ENCODE results near the gene ARL17B.
A peak's percentile ranks its signal among the peaks of the same experiment; 100 is the strongest.
"Not testable (repeated sequence)": the region's sequence is repeated elsewhere in the genome, so short reads cannot be mapped to it uniquely, and the experiment has no call there.

The ARL17B gene

DNA sequence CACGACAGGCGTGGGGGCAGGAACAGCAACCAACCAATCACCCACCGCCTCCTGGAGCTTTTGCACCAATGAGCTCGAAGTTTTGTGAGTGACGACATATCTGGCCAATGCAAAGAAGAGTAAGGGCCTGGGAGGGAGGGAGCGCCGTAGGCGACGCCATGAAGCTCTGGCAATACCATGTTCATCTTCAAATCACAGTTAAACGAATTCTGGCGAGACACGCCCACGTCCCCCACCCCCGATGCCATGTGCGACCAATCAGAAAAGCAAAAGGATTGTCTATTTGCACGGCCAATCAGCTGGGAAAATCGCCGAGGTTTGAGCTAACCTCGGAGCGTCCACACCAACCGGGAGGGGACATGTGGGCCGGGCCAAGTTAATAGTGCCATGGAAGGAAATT is at the start of gene ARL17B:
Gene ARL17B, minus strand, starts transcription at position 12 of the 400 bp plus-strand sequence. CDS start 3,369 bp downstream, outside the sequence.
- DNase-seq (ENCODE audit: extremely low read depth in 1 of 2, low read depth in 1 of 2): peak; percentile 27 to 92

DNA sequence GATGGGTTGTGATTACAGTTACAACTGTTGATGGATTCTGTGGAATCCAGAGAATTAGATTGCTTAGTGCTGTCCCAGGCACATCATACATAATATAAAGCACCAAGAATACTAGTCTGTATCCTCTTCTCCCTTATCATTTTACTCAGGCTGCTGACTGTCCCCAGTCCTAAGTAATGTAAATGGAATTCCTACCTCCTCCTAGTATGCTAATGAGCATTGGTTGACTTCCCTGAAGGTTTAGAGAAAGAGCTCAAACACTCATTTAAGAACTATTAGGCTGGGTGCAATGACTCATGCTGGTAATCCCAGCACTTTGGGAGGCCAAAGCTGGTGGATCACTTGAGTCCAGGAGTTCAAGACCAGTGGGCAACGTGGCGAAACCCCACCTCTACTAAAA is 48.3 kb upstream of the ARL17B start:
- DNase-seq (ENCODE audit: extremely low read depth in 1 of 2, low read depth in 1 of 2): not testable (repeated sequence)

DNA sequence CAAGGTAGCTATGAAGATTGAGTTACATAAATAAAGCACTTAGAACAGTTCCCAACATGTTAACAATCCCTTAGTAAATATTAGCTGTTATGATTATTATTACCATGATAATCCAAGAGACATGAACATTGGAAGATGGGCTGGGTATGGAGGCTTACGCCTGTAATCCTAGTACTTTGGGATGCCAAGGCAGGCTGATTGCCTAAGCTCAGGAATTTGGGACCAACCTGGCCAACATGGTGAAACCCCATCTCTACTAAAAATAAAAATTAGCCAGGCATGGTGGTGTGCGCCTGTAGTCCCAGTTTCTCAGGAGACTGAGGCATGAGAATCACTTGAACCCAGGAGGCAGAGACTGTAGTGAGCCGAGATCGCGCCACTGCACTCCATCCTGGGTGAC is 45.6 kb upstream of the ARL17B start:
- not testable (repeated sequence) for DNase-seq (ENCODE audit: extremely low read depth in 1 of 2, low read depth in 1 of 2)

DNA sequence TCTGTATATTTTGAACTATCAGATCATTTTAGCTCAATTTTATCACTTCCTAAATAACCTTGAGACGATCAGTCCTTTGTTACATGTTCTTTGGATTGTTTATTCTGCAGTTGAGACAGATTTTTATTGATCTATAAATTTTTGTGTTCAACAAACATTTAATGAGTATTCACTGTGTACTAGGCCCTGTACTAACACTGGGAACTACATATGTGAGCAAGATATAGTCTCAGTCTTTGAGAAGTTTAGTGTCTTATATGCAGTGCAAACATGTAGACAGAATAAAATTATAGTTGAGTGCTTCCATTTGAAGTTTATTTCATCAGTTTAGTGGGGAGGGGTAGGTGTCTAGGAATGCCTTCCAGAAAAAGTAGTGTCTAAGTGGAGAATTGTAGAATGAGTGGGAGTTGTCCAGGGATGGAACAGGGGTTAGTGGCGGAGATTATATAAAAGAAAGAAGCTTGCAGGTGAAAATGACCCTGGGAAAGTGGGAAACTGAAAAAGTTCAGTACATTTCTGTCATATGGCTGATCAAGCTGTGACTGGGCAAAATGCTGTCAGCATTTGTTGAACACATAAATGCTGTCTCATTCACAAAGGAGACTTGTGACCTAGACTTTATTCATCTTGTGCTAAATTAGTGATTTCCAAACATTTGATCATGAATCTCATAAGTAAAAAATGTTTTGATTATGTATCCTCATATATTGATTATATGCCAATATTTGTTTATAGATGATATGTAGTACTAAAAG is 39.6 kb upstream of the ARL17B start:
- not testable (repeated sequence) for DNase-seq (ENCODE audit: extremely low read depth in 1 of 2, low read depth in 1 of 2)

DNA sequence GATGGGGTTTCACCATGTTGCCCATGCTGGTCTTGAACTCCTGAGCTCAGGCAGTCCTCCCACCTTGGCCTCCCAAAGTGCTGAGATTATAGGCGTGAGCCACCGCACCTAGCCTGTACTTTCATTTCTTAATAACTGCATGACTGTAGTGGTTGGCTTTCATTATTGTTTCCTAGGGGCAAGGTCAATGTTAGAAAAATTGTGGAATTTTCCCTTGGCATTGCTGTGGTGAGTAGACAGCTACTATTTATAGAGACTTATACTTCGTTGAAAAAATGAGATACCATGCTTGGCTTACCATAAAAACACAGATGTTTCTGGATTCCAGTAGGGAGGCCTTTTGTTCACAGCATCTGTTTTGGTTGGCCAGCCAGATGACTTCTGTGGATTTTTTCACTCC is 39.0 kb upstream of the ARL17B start:
- not testable (repeated sequence) for DNase-seq (ENCODE audit: extremely low read depth in 1 of 2, low read depth in 1 of 2)

DNA sequence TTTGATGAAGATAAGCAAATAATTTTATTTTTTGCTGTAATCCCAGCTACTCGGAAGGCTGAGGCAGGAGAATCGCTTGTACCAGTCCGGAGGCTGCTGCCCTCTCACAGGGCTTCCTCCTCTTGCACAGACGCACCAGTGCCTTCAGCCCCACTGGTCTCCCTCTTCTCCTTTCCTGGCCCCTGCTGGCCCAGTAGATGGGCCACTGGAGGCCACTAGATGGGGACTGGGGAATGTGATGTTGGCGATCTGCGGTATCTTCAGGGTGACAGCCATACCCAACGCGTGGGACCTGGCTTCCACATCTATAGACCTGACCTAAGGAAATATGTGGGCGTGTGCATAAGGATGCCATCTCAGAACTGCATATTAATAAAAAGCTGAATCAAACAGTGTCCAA is 38.4 kb upstream of the ARL17B start:
- not testable (repeated sequence) for DNase-seq (ENCODE audit: extremely low read depth in 1 of 2, low read depth in 1 of 2)

DNA sequence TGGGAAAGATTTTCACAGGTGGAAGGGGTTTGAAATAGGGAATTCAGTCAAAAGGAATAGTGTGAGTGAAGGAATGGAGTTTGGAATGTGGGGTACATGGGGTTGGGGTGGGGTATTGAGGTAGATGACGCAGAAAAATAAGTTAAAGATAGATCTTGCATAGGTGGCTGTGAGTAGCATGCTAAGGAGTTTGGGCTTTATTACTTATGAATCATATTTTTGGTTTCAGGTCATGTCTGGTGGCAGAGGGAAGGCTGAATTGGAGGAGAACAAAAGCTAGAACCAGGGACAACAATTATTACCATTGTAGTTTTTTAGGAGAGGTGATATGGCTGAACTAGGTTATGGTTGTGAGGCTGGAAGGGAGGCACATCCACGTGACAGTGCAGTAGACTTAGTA is 34.7 kb upstream of the ARL17B start:
- not testable (repeated sequence) for DNase-seq (ENCODE audit: extremely low read depth in 1 of 2, low read depth in 1 of 2)

DNA sequence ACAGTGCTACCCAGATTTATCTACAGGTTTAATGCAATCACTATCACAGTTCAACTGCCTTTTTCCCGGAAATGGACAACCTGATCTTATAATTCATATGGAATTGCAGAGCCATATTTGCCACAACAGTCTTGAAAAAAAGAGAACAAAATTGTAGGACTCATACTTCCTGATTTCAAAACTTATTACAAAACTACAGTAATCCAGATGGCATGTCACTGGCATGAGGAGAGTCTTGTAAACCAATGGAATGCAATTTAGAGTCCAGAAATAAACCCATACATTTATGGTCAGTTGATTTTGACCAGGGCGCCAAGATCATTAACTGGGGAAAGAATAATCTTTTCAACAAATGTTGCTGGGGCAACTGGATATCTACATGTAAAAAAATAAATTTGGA is 32.1 kb upstream of the ARL17B start:
- DNase-seq (ENCODE audit: extremely low read depth in 1 of 2, low read depth in 1 of 2): not testable (repeated sequence)

DNA sequence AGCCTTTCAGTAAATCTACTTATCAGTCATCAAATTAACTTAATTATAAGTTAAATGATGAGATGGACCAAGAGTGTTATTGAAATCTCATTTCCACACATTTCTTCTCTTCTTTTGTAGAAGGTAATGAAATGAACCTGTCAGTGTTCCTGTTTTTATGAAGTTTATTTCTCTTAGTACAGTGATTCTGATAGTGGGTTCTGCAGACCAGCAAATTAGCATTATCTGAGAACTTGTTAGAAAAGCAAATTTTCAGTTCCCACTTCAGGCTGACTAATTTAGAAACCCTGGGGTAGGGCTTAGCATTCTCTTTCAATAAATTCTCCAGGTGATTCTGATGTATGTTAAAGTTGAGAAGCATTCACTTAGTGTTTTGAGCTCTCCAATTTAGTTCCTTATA is 23.9 kb upstream of the ARL17B start:
- DNase-seq (ENCODE audit: extremely low read depth in 1 of 2, low read depth in 1 of 2): not testable (repeated sequence)

DNA sequence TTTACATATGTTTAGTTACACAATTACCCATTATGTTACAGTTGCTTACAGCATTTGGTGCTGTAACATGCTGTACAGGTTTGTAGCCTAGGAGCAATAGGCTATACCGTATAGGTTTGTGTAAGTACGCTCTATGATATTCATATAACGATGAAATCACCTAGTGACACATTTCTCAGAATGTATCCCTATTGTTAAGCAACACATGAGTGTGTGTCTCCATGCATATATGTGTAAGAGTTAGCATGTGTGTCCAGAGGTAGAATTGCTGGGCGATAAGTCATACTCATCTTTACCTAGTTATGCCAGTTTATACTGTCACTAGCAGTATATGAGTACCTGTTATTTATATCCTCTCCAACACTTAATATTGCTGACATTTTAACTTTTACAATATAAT is 21.6 kb upstream of the ARL17B start:
- not testable (repeated sequence) for DNase-seq (ENCODE audit: extremely low read depth in 1 of 2, low read depth in 1 of 2)

DNA sequence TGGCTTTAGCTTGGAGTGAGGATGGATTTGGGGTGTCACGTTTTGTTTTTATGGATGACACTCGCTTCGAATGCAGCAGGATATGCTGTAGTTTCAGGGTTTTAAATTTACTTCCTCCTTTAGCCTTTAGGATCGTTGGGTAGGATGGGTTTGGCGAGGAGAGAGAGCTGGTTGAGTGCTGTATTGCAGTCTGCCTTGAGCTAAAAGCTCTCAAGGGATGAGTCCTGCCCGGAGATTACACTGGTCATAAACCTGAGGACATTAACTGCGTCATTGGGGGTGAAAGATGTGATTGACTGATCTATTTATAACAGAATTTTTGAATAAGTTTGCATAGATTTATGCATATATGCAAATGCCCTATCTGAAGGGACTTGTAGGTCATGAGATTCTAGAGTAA is 11.9 kb upstream of the ARL17B start:
- DNase-seq (ENCODE audit: extremely low read depth in 1 of 2, low read depth in 1 of 2): not testable (repeated sequence)

DNA sequence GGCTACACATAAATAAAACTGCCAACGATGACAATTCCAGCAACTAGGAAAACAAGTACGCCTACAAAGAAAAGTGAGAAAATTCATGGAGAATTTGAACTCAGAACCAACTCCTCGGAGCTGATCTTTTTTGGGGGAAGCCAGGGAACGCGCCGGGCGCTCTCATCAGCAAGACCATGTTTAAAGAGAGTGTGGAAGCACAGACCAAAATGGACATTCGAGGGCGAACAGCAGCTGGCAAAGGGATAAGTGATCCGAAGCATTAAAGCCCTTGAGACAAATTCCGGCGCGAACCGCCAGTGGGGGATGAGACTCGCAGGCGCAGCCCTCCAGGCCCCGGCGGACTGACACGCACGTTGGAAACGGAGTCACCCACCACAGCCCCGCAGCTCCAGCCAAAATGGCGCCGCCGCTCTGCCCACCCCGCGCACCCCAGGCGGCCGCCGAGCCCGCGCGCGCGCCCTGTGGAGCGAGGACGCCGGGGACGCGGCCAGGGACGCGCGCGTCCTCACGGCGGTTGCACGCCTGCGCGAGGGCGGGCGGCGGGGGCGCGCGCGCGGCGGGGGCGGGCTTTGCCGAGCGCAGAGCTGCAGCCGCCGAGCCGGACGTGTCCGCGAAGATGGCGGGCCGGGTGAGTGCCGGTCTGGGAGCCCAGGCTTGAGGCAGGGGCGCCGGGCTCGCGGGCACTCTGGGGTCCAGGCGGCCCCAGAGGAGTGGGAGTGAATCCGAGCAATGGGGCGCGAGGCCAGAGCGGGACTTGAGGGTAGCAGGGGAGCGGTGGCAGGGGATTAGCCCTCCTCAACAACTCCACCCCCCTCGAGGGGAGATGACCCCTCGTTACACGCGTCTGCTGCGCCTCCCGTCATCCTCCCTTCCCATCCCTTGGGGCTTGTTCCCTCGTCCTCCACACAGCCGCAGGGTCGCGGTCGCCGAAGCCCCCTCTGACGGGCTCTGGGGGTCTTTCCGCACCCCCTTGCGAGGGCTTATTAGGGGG is 11.0 kb upstream of the ARL17B start:
- not testable (repeated sequence) for DNase-seq (ENCODE audit: extremely low read depth in 1 of 2, low read depth in 1 of 2)

DNA sequence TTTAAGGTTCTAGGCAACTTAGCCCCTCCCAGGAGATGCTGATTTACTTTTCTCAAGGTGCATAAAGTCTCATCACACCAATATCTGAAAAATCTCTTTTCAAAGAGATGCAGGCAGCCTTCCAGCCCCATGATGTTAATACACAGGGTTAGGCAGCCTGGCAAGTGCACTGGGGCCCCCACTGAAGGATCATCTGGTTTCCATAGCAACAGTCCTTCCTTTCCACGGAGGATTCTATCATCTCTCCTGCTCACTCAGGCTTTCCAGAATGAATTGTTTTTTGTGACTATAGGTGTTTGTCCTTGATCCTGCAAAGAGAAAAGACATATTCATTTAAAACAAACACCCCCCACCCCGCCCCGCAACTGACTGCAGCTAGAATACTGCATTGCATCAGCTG is 6.0 kb upstream of the ARL17B start:
- DNase-seq (ENCODE audit: extremely low read depth in 1 of 2, low read depth in 1 of 2): not testable (repeated sequence)

DNA sequence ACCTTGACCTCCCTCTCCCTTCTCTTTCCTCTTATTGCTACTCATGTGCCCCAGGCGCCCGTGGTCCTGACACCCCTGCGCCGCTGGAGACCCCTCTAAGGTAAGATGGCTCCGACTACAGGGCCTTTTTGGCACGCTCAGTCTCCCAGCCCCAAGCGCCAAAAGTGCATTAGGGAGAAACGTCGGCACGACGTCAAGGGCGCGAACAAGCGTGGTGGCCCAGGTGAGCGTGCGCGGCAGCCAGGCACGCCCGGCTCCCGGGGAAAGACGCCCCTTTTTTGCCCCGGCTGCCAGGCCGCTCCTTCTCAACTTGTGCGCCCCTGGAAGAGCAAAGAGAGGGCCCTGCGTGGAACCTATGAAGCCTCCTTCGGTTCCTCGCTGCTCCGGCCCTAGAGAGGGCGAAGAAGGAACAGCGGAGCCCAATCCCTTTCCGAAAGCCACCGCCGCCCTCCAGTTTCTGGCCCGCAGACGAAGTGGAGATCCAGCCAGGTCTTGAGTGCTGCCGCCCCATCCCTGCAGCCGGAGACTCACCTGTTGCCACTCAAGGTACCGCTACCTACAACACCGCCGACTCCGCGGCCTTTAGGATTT is 326 bp downstream of the ARL17B start:
- DNase-seq (ENCODE audit: extremely low read depth in 1 of 2, low read depth in 1 of 2): not testable (repeated sequence)

DNA sequence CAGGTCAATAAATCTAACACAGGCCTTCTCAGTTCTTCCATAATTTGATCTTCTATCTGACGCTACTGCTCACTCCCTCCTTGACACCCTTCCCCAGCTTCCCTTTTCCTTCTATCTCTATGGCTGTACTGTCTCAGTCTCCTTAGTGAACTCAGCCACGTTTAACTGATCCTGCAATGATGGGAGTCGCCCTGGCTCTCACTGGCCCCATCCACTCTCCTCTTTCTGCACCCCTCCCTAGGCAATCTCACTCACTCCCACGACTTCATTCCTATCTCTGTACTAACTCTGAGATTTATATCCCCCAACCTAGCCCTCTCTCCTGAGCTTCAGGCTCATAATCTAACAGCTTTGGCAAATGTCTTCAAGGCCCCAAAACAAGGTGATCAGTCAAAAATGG is 7.7 kb downstream of the ARL17B start:
- DNase-seq (ENCODE audit: extremely low read depth in 1 of 2, low read depth in 1 of 2): not testable (repeated sequence)

DNA sequence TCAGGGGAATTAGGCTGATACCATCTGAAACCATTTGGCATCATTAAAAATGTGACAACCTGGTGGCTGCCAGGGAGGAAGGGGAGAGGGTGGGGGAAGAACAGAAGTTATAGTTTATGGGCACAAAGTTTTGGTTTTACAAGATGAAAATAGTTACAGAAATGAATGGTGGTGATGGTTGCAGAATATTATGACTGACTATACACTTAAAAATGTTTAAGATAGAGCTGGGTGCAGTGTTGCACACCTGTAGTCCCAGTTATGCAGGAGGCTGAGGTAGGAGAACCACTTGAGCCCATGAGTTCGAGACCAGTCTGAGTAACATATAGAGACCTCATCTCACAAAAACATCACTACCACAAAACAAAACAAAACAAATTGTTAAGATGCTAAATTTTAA is 12.5 kb downstream of the ARL17B start:
- not testable (repeated sequence) for DNase-seq (ENCODE audit: extremely low read depth in 1 of 2, low read depth in 1 of 2)

DNA sequence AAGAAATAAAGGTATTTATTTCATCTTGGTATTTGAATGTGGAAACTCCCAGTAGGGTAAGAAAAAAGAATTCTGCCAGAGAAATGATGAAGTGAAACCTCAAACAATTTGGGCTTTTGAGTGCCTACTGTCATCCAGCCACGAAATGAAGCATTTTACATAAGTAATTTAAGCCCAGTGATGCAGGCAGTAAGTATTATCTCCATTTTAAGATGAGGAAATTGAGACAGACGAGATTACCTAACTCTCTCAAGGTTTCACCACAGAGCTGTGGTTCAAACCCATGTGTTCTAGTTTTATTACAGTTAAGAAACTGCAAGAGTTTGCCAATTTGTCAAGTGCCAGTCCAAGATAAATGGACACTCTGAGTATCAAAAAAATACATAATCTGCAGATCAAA is 13.2 kb downstream of the ARL17B start:
- DNase-seq (ENCODE audit: extremely low read depth in 1 of 2, low read depth in 1 of 2): not testable (repeated sequence)

DNA sequence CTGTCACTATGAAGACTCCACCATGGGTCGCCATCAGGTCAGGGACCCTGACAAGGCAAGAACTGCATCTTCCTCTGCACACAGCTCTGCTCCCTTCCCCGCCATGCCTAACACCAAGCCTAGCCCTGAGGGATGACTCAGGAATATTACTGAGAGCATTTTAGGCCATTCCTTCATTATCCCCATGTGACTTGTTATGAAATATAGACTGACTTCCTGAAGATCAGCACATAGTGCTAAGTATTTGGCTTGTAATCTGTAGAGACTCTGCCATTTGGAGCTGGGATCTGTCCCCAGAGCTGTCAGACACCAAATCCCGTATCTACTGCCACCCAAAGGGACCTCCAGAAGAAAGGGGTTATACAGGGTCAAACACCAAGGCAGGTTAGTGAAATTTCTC is 19.4 kb downstream of the ARL17B start:
- DNase-seq (ENCODE audit: extremely low read depth in 1 of 2, low read depth in 1 of 2): not testable (repeated sequence)

DNA sequence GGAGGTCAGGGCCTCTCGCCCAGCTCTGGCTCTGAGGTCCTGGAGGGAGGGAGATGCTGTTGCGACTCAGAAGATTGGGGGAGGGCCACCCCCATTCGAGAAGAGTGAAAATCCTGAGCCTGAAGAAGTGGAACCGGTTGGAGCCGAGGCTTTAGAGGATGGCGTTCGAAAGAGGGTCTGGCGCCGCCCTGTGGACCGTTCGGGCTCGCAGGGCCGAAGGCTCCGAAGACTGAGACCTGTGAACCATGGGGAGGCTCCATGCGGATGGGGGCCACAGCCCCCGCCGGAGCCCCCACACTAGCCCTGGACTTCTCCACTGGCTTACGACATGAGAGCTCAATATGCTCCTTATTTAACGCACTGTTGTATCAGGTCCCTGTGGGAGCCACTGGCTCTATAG is 20.3 kb downstream of the ARL17B start:
- DNase-seq (ENCODE audit: extremely low read depth in 1 of 2, low read depth in 1 of 2): not testable (repeated sequence)

DNA sequence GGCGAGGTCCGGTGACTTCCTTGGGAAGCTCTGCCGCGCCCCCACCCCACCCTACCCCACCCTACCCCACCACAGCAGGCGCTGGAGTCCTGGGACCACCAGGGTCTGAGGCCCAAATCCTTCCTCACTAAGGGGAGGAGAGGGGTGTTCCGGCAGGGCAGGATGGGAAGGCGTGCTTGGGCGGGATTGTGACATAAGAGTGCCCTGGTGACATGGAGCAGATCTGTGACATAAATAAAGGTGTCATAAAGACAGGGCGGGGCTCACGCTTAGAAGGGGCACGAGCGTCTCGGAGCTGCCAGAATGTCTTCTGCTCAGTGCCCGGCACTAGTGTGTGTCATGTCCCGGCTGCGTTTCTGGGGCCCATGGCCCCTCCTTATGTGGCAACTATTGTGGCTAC is 66.7 kb downstream of the ARL17B start, which contains the start of gene LRRC37A:
Gene LRRC37A, plus strand, starts transcription at position 301 of the 400 bp plus-strand sequence. Its CDS starts 3 bp downstream, at position 304.
- not testable (repeated sequence) for DNase-seq (ENCODE audit: extremely low read depth in 1 of 2, low read depth in 1 of 2)

DNA sequence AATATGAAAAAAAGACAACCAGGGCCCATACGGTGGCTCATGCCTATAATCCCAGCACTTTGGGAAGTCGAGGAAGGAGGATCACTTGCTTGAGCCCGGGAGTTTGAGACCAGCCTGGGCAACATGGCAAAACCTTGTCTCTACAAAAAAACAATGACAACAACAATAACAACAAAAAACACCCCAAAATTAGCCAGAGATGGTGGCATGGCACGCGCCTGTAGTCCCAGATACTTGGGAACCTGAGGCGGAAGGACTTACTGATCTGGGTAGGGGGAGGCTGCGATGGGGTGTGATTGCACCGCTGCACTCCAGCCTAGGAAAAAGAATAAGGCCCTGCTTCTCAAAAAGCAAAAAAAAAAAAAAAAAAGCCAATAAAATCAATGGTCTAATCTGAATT is 69.9 kb downstream of the ARL17B start:
- DNase-seq (ENCODE audit: extremely low read depth in 1 of 2, low read depth in 1 of 2): not testable (repeated sequence)

Measured in stimulated activated CD8-positive, alpha-beta memory T cell treated with anti-CD3 and anti-CD28 coated beads, Interleukin-7, amount 100 ng/mL, for 48 hours (primary cell).